Liver (tissue), 9 donors: ENCODE data around the gene FCHSD1. TPM values are rescaled to one million over a fixed set of nuclear protein-coding genes. Genes with fewer than 3 reads are reported as not detected.

Source experiments
- DNase-seq: peaks from one replicate; pipeline ENCODE4 v3.0.0-alpha.2; 2017; ENCODE audit warnings: low spot score
- H3K27ac ChIP-seq, 2 donors: one replicate each; pipeline ENCODE4 v1.7.0; 2013; ENCODE audit warnings: inconsistent platforms in 2 of 2, low read length in 2 of 2, control low read depth in 1 of 2, low read depth in 1 of 2, mild to moderate bottlenecking in 1 of 2
- H3K27me3 ChIP-seq, 4 donors: one replicate each; pipeline versions ENCODE4 v1.6.1 to v1.7.0; 2013; ENCODE audit warnings: low read length in 3 of 4, inconsistent platforms in 1 of 4, mild to moderate bottlenecking in 1 of 4, moderate library complexity in 1 of 4; ENCODE audit not compliant: control insufficient read depth in 4 of 4, insufficient read depth in 4 of 4
- H3K36me3 ChIP-seq, 4 donors: one replicate each; pipeline versions ENCODE4 v1.6.1 to v1.7.0; 2013; ENCODE audit warnings: low read length in 3 of 4, mild to moderate bottlenecking in 3 of 4, low read depth in 1 of 4, moderate library complexity in 1 of 4; ENCODE audit not compliant: control insufficient read depth in 4 of 4, insufficient read depth in 3 of 4
- H3K4me1 ChIP-seq, 4 donors: one replicate each; pipeline versions ENCODE4 v1.6.1 to v1.7.0; 2013; ENCODE audit warnings: low read length in 3 of 4, mild to moderate bottlenecking in 3 of 4, moderate library complexity in 1 of 4; ENCODE audit not compliant: control insufficient read depth in 4 of 4, insufficient read depth in 4 of 4
- H3K4me3 ChIP-seq, 3 donors: one replicate each; pipeline versions ENCODE4 v1.6.1 to v1.7.0; 2013; ENCODE audit warnings: low read length in 3 of 3, control low read depth in 1 of 3, low read depth in 1 of 3, mild to moderate bottlenecking in 1 of 3
- H3K9ac ChIP-seq, 2 donors: one replicate each; pipeline ENCODE4 v1.7.0; 2013; ENCODE audit warnings: low read length in 2 of 2, mild to moderate bottlenecking in 2 of 2, moderate library complexity in 2 of 2, control low read depth in 1 of 2, low read depth in 1 of 2
- H3K9me3 ChIP-seq, 4 donors: one replicate each; pipeline versions ENCODE4 v1.6.1 to v1.7.0; 2013; ENCODE audit warnings: low read length in 3 of 4; ENCODE audit not compliant: control insufficient read depth in 4 of 4
- ATF3 ChIP-seq: IDR thresholded peaks from 2 replicates; pipeline ENCODE4 v1.6.1; 2016; ENCODE audit warnings: antibody characterized with exemption
- CTCF ChIP-seq: fragments of 150-350 bp; IDR thresholded peaks from 2 replicates; pipeline ENCODE4 v1.5.1; 2017; ENCODE audit warnings: improper control_type of control experiment, low read depth, low read length; ENCODE audit not compliant: missing input control
- GABPA ChIP-seq, 2 donors: IDR thresholded peaks in 1 of 2; conservative IDR thresholded peaks in 1 of 2; 2 replicates each; pipeline ENCODE4 v1.6.1; 2016; ENCODE audit warnings: antibody characterized with exemption in 2 of 2, mild to moderate bottlenecking in 1 of 2, moderate library complexity in 1 of 2
- HNF4A ChIP-seq, 2 donors: conservative IDR thresholded peaks; 2 replicates each; pipeline ENCODE4 v1.6.1; 2016; ENCODE audit warnings: antibody characterized with exemption in 2 of 2, mild to moderate bottlenecking in 2 of 2
- JUND ChIP-seq, 2 donors: IDR thresholded peaks; 2 replicates each; pipeline ENCODE4 v1.6.1; 2016; ENCODE audit warnings: antibody characterized with exemption in 2 of 2
- NR2F2 ChIP-seq: IDR thresholded peaks from 2 replicates; pipeline ENCODE4 v1.6.1; 2016; ENCODE audit warnings: antibody characterized with exemption
- SP1 ChIP-seq: IDR thresholded peaks from 2 replicates; pipeline ENCODE4 v1.6.1; 2018; ENCODE audit warnings: antibody characterized with exemption, mild to moderate bottlenecking
- ZBTB33 ChIP-seq: IDR thresholded peaks from 2 replicates; pipeline ENCODE4 v1.6.1; 2016; ENCODE audit warnings: antibody characterized with exemption
- WGBS: extraction: QIAGEN DNeasy Blood & Tissue Kit; methylation state at CpG from one replicate; pipeline ENCODE4 v1.1.7; 2013; 5-methylcytosine and 5-hydroxymethylcytosine counted together
- polyA plus RNA-seq, 2 donors: library from polyadenylated mRNA; stranded (reverse) in 1 of 2; unstranded in 1 of 2; fragments of 200-250 nt in 1 of 2; fragments of >200 nt in 1 of 2; fragmentation: Nextera tagmentation in 1 of 2; extraction: Ambion mirVana in 1 of 2; gene quantifications; one replicate each; pipeline versions ENCODE4 v1.2.1 to v1.2.3, GENCODE V29; 2013 to 2015
- total RNA-seq, 2 donors: library from RNA; depleted of rRNA; stranded (reverse); fragments of >200 nt; gene quantifications; one replicate each; pipeline ENCODE4 v1.2.3, GENCODE V29; 2014
- donor health status: healthy.
- donor health status: healthy.
- donor health status: healthy.
- donor health status: healthy.
- donor health status: healthy.

Gene FCHSD1
- total and polyA plus RNA-seq, 4 donors: 1.3 to 6.4 (median 2.2) TPM

- no peak for DNase-seq
- Histone ChIP-seq H3K27me3 (no peaks in the 10 kb centered on the region), H3K9me3 (no peaks in the 10 kb centered on the region), H3K4me1 (peaks cover 2 to 13% (median 5%) of the 10 kb centered on the region in 4 donors), H3K9ac (no peak overlapping the region), H3K27ac (peak overlapping the region; percentile 67 to 75), H3K36me3 (no peaks in the 10 kb centered on the region), H3K4me3 (no peak overlapping the region)
- WGBS: 72% methylated on average over 6 of the region's 6 CpGs
- TF ChIP-seq SP1 (peak; percentile 43), NR2F2 (peak; percentile 80), HNF4A (conservative IDR thresholded peaks at IDR 0.05) (no peak), ZBTB33 (no peak)
Observed at GRCh38 chr5:141680751-141681201, 29.6 kb upstream of the FCHSD1 start.

GRCh38 chr5:141680178-141680577 lies 29.0 kb upstream of the FCHSD1 start:
- Histone ChIP-seq H3K36me3 (no peaks in the 10 kb centered on the region), H3K9ac (no peak overlapping the region), H3K27ac (no peak overlapping the region), H3K4me3 (no peak overlapping the region), H3K27me3 (no peaks in the 10 kb centered on the region), H3K4me1 (peaks cover 2 to 13% (median 5%) of the 10 kb centered on the region in 4 donors), H3K9me3 (no peaks in the 10 kb centered on the region)
- 89% methylated on average over 16 of the region's 16 CpGs for WGBS
- no peak for DNase-seq
- TF ChIP-seq CTCF: no peak

GRCh38 chr5:141677415-141677814 lies 26.2 kb upstream of the FCHSD1 start:
- TF ChIP-seq ATF3: no peak
- TF ChIP-seq JUND (IDR thresholded peaks at IDR 0.05): no peak
- no peak for TF ChIP-seq GABPA (IDR thresholded peaks at IDR 0.05 in 1 of 2, conservative IDR thresholded peaks at IDR 0.05 in 1 of 2)
- no peak for DNase-seq
- H3K4me3 ChIP-seq: no peak overlapping the region
- no peaks in the 10 kb centered on the region for H3K36me3 ChIP-seq
- H3K27me3 ChIP-seq: no peaks in the 10 kb centered on the region
- no peak overlapping the region for H3K27ac ChIP-seq
- H3K4me1 ChIP-seq: peaks cover 2 to 5% (median 4%) of the 10 kb centered on the region in 4 donors
- H3K9ac ChIP-seq: no peak overlapping the region
- no peaks in the 10 kb centered on the region for H3K9me3 ChIP-seq

- H3K4me3 ChIP-seq: no peak overlapping the region
- H3K4me1 ChIP-seq: peaks cover 0 to 3% (median 0%) of the 10 kb centered on the region in 4 donors
- DNase-seq: no peak
- no peaks in the 10 kb centered on the region for H3K27me3 ChIP-seq
- H3K36me3 ChIP-seq: no peaks in the 10 kb centered on the region
- no peak for TF ChIP-seq CTCF
- H3K9me3 ChIP-seq: no peaks in the 10 kb centered on the region
- 92% methylated on average over 4 of the region's 4 CpGs for WGBS
- H3K9ac ChIP-seq: no peak overlapping the region
- no peak overlapping the region for H3K27ac ChIP-seq
Observed at GRCh38 chr5:141675672-141676071, 24.5 kb upstream of the FCHSD1 start.
